ENCODE results near the gene ZFYVE16. TPM values are rescaled to one million over a fixed set of nuclear protein-coding genes. Genes with fewer than 3 reads are reported as not detected.

ZFYVE16 gene
- total RNA-seq, 2 experiments from 2014 or later = 8.0 to 10.3 TPM

GRCh38 chr5:80503641-80504040 is 95.8 kb downstream of the ZFYVE16 start:
- no peak for DNase-seq
- Mint-ChIP-seq H3K27ac (no peak overlapping the region), H3K36me3 (ENCODE audit: low read depth) (no peaks in the 10 kb centered on the region), H3K4me1 (ENCODE audit: low read depth) (peaks cover 3% of the 10 kb centered on the region), H3K27me3 (ENCODE audit: low read depth) (no peaks in the 10 kb centered on the region), H3K9me3 (no peaks in the 10 kb centered on the region), H3K4me3 (no peak overlapping the region)
- intact Hi-C loops (cut with micrococcal nuclease) = no loop called here
- CTCF ChIA-PET = no interaction called here

- CTCF ChIA-PET = no interaction called here
Measured at GRCh38 chr5:80504833-80505232, 97.0 kb downstream of the ZFYVE16 start.

GRCh38 chr5:80507663-80508062 is 99.8 kb downstream of the ZFYVE16 start:
- H3K27ac Mint-ChIP-seq = no peak overlapping the region
- no peaks in the 10 kb centered on the region for H3K27me3 Mint-ChIP-seq (ENCODE audit: low read depth)
- intact Hi-C loops (cut with micrococcal nuclease) = no loop called here
- peaks cover 3% of the 10 kb centered on the region for H3K4me1 Mint-ChIP-seq (ENCODE audit: low read depth)
- CTCF ChIA-PET = interaction anchor here (0.5 to 1.5 kb wide), 3 partner anchors 27 to 107 kb away, joined by 3 to 4 read pairs (median 3); no protein-coding TSS in a partner anchor
- no peak for DNase-seq
- no peak overlapping the region for H3K4me3 Mint-ChIP-seq
- H3K36me3 Mint-ChIP-seq (ENCODE audit: low read depth) = no peaks in the 10 kb centered on the region
- no peaks in the 10 kb centered on the region for H3K9me3 Mint-ChIP-seq

More at GRCh38 chr5:80504833-80505232, 97.0 kb downstream of the ZFYVE16 start:
- peaks cover 3% of the 10 kb centered on the region for H3K4me1 Mint-ChIP-seq (ENCODE audit: low read depth)
- intact Hi-C loops (cut with micrococcal nuclease) = no loop called here
- H3K9me3 Mint-ChIP-seq = no peaks in the 10 kb centered on the region
- H3K27me3 Mint-ChIP-seq (ENCODE audit: low read depth) = no peaks in the 10 kb centered on the region
- no peak overlapping the region for H3K4me3 Mint-ChIP-seq
- no peak for DNase-seq
- no peaks in the 10 kb centered on the region for H3K36me3 Mint-ChIP-seq (ENCODE audit: low read depth)
- H3K27ac Mint-ChIP-seq = no peak overlapping the region

GRCh38 chr5:80508844-80509243 is 101.0 kb downstream of the ZFYVE16 start:
- CTCF ChIA-PET = interaction anchor here (0.6 kb wide), 1 partner anchor 25 kb away, joined by 4 read pairs; no protein-coding TSS in a partner anchor
- DNase-seq = no peak
- Mint-ChIP-seq H3K27ac (no peak overlapping the region), H3K4me1 (ENCODE audit: low read depth) (no peaks in the 10 kb centered on the region), H3K9me3 (no peaks in the 10 kb centered on the region), H3K27me3 (ENCODE audit: low read depth) (no peaks in the 10 kb centered on the region), H3K36me3 (ENCODE audit: low read depth) (no peaks in the 10 kb centered on the region), H3K4me3 (no peak overlapping the region)
- intact Hi-C loops (cut with micrococcal nuclease) = no loop called here

- Mint-ChIP-seq H3K36me3 (ENCODE audit: low read depth) (no peaks in the 10 kb centered on the region), H3K4me1 (ENCODE audit: low read depth) (no peaks in the 10 kb centered on the region), H3K9me3 (no peaks in the 10 kb centered on the region), H3K4me3 (no peak overlapping the region), H3K27ac (no peak overlapping the region), H3K27me3 (ENCODE audit: low read depth) (no peaks in the 10 kb centered on the region)
- no peak for DNase-seq
- intact Hi-C loops (cut with micrococcal nuclease) = no loop called here
- CTCF ChIA-PET = interaction anchor here (0.6 kb wide), 1 partner anchor 145 kb away, joined by 3 read pairs; no protein-coding TSS in a partner anchor
Measured at GRCh38 chr5:80509362-80509761, 101.5 kb downstream of the ZFYVE16 start.

- DNase-seq = peak; percentile 13
- H3K4me3 Mint-ChIP-seq = no peak overlapping the region
Measured at GRCh38 chr5:80516826-80517225, 109.0 kb downstream of the ZFYVE16 start.

More at GRCh38 chr5:80516826-80517225, 109.0 kb downstream of the ZFYVE16 start:
- no peaks in the 10 kb centered on the region for H3K9me3 Mint-ChIP-seq
- intact Hi-C loops (cut with micrococcal nuclease) = no loop called here
- no peak overlapping the region for H3K27ac Mint-ChIP-seq
- no peaks in the 10 kb centered on the region for H3K36me3 Mint-ChIP-seq (ENCODE audit: low read depth)
- no peaks in the 10 kb centered on the region for H3K4me1 Mint-ChIP-seq (ENCODE audit: low read depth)
- H3K27me3 Mint-ChIP-seq (ENCODE audit: low read depth) = no peaks in the 10 kb centered on the region
- CTCF ChIA-PET = no interaction called here

Other genes starting within 250 kb of the ZFYVE16 start
- gene SERINC5, start 152.0 kb upstream of the ZFYVE16 start, total RNA-seq = 10 to 100 TPM; 34.8 to 36.4 TPM
- gene SPZ1, start 88.1 kb upstream of the ZFYVE16 start, total RNA-seq = not detected
- under 1 TPM; 0.15 to 0.36 TPM for gene FAM151B, start 80.0 kb downstream of the ZFYVE16 start, total RNA-seq
- under 1 TPM in 1 of 2 experiments, not detected in 1; 0.10 TPM for gene ANKRD34B, start 162.2 kb downstream of the ZFYVE16 start, total RNA-seq
- gene MSH3, start 246.6 kb downstream of the ZFYVE16 start, total RNA-seq = 10 to 100 TPM; 25.1 to 25.8 TPM
- 100 to 1,000 TPM; 107 to 112 TPM for gene DHFR, start 246.9 kb downstream of the ZFYVE16 start, total RNA-seq